HUDEP-2 (cell line): ENCODE measurements around the gene PGAP2.

Experiments used
- DNase-seq, 76 experiments: peaks; one replicate each; lab custom pipeline; 2025; ENCODE audit not compliant: unreplicated experiment in 76 of 76; lab: John Stamatoyannopoulos, UW

The PGAP2 gene

DNA sequence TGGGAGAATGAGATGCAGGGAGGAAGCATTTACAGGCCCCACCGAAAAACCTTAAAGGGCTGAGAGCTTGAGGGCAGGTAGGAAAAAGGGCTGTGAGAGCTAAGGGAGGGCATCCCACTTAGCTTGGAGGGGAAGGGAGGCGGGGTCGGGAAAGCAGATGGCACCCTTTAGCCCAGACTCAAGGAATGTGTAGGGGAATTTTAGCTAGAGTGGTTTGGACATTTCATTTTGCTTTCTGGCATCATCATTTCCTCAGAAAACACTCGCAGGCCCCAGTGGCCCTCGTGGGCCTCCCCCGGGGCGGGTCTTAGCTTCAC is 46.3 kb downstream of the PGAP2 start:
- DNase-seq, result peak in 1 of 76 experiments; percentile 75

- DNase-seq, result peak in 75 of 76 experiments; percentile 35 to 98 (median 92)
These were observed 46.8 kb downstream of the PGAP2 start, which contains the start of gene STIM1 for GRCh38 chr11:3854977-3855807. STIM1 (plus strand) TSS chr11:3855664; CDS start chr11:3856271, 607 bp downstream.

DNA sequence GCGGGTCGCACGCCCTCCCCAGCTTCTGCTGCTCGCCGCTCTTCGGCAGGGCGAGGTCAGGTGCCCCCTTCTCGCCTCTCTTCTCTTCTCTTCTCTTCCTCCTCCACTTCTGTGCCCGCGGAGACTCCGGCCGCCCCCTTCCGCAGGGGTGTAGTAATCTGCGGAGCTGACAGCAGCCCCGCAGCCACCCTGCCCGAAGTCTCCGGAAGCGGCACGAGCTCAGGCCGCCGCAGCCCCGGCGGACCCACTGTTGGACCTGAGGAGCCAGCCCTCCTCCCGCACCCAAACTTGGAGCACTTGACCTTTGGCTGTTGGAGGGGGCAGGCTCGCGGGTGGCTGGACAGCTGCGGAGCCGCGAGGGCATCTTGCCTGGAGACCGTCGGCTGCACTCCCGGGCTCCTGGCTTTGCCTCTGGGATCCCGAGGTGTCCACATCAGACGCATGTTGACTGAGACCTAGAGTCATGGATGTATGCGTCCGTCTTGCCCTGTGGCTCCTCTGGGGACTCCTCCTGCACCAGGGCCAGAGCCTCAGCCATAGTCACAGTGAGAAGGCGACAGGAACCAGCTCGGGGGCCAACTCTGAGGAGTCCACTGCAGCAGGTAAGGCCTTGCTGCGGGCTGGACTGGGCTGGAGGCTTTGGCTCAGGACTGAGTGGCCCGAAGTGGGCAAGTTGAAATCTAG is 47.6 kb downstream of the PGAP2 start:
- DNase-seq, result peak in 22 of 76 experiments; percentile 11 to 58 (median 38)

GRCh38 chr11:3856856-3857553 is 48.6 kb downstream of the PGAP2 start:
- no peak for DNase-seq

DNA sequence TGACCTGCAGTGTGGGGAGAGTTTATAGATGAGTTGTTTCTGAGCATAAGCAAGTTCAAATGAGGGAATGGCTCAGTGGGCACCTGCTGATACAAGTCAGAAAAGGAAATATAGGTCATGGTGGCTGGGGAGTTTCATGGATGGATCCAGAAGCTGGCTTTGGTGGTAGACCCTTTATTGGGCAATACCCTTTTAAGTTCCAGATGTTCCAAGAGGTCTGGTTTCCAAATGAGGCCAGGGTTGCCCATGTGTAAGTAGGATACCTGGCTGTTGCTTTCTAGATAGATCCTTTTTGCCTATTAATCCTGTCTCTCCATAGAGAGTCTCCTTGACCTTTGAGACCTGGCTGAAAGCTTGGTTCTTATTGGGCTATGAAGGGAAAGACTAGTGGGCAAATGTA is 49.3 kb downstream of the PGAP2 start:
- no peak for DNase-seq

- peak in 39 of 76 experiments; percentile 12 to 68 (median 31) for DNase-seq
These were observed 51.1 kb downstream of the PGAP2 start for GRCh38 chr11:3859373-3859881.

- DNase-seq, result no peak
These were observed 52.0 kb downstream of the PGAP2 start for GRCh38 chr11:3860375-3860774.

DNA sequence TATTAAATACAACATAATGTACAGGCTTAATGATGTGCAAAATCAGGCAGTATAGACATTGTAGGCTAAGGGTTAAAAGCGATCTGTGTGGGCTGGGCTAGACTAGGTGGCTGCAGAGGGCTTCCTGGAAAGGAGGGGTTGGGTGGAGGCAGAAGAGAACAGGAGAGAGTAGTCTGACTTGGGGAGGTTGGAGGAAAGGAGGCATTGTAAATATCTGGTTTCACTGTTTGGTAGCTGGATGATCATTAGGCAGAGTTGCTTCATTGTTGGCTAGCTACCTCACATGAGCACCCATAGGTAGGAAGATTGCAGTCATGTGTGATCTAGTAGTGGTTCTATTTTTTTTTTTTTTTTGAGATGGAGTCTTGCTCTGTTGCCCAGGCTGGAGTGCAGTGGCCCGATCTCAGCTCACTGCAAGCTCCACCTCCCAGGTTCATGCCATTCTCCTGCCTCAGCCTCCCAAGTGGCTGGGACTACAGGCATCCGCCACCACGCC is 52.6 kb downstream of the PGAP2 start:
- peak in 36 of 76 experiments; percentile 4 to 60 (median 34) for DNase-seq

GRCh38 chr11:3861683-3862082 is 53.3 kb downstream of the PGAP2 start:
- DNase-seq, result no peak

GRCh38 chr11:3865388-3866193 is 57.2 kb downstream of the PGAP2 start:
- peak in 48 of 76 experiments; percentile 7 to 74 (median 34) for DNase-seq

GRCh38 chr11:3866206-3866605 is 57.8 kb downstream of the PGAP2 start:
- DNase-seq, result peak in 13 of 76 experiments; percentile 8 to 41 (median 18)

DNA sequence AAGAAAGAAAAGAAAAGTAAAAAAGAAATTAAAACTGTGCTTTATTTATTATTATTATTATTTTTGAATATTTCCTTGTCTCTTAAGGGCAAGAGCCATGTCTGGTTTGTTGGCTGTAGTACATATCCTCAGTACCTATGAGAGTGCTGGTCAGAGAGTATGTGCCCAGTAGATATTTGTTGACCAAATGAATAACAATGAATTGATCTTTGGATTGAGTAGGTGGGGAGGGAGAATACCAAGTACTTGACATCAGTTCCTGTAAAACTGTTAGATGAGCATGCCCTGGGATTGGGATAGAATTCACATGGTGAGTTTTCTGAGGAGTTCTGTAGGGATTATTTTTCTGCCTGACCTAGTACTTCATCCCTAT is 58.5 kb downstream of the PGAP2 start:
- DNase-seq, result no peak

DNA sequence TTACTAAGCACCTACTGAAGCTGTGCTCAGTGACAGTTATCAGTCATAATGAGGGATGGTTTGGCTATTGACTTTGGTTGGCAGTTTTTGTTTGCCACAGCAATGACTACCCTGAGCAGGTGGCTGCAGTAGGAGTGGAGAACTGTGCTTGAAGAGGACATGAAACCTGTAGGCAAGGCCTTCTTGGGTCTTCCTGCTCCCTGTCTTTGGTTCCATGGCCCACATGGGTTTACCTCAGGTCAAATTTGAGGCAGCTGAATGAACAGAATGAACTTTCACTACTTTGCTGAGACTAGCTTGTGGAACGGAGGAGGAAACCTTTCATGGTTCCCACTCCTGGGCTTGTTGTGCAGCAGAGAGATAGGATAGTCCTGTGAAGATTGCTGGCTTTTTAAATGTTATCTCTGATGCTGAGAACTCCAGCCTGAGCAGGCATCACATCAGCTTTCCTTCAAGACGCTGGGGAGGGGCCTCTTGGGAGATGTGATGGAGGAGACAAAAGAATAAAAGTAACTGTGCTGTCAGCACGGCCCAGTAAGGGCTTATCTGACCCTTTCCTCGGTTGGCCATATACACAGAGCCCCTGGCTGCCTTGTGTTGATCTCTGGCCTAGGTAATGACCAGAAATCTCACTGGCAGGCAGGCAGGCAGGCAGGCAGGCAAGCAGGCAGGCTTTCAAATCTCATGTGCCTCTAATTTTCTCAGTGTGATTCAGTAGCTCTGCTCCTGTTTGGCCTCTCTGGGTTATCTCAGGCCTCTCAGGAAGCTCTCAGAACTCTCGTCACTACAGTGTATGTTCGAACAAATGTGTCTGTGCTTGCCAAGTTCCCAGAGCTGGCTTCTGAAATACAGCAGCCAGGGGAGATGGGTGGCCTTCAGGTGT is 59.1 kb downstream of the PGAP2 start:
- peak in 67 of 76 experiments; percentile 22 to 87 (median 53) for DNase-seq

GRCh38 chr11:3873712-3874349 is 65.5 kb downstream of the PGAP2 start:
- no peak for DNase-seq
